SK-N-SH (cell line): Measurements from ENCODE around the gene NFIX. TPM values are rescaled to one million over a fixed set of nuclear protein-coding genes. Genes with fewer than 3 reads are reported as not detected.

ENCODE experiments used
- CTCF ChIA-PET: fragments of 300-600, 350-600 bp; formaldehyde crosslinking; extraction: SDS; loops from one replicate; lab custom pipeline; 2021; lab: Yijun Ruan, JAX
- POLR2A ChIA-PET: fragments of 350-600 bp; sonication (Branson Sonifier 250); formaldehyde crosslinking; extraction: SDS; loops from one replicate; lab custom pipeline; 2020; ENCODE audit warnings: antibody characterized with exemption, inconsistent platforms; lab: Yijun Ruan, JAX
- DNase-seq: peaks from one replicate; pipeline ENCODE4 v3.0.0; 2012
- H2AFZ ChIP-seq: fragments of 200-600 bp; sonication (generic); 2 replicates; pipeline ENCODE4 v1.8.1; 2016; ENCODE audit warnings: antibody characterized with exemption, mild to moderate bottlenecking, low read depth
- H3F3A ChIP-seq: fragments of 200-600 bp; sonication (generic); replicated peaks from 2 replicates; pipeline ENCODE3; 2016; ENCODE audit warnings: antibody characterized with exemption, mild to moderate bottlenecking; ENCODE audit not compliant: insufficient read depth
- H3K27ac ChIP-seq, 2 experiments: fragments of 200-500 bp in 1 of 2; fragments of 200-600 bp in 1 of 2; sonication (Bioruptor generic) in 1 of 2; sonication (generic), shearing (Covaris generic) in 1 of 2; 2 replicates each; pipeline versions ENCODE4 v1.5.1 to v1.6.1; 2014 to 2016; ENCODE audit warnings: low read depth in 2 of 2, inconsistent platforms in 1 of 2, low read length in 1 of 2, mild to moderate bottlenecking in 1 of 2, mixed read lengths in 1 of 2
- H3K27me3 ChIP-seq: fragments of 200-600 bp; sonication (generic), shearing (Covaris generic); 2 replicates; pipeline ENCODE4 v1.6.1; 2016; ENCODE audit warnings: mixed run types; ENCODE audit not compliant: insufficient read depth
- H3K36me3 ChIP-seq, 2 experiments: fragments of 200-500 bp in 1 of 2; fragments of 200-600 bp in 1 of 2; sonication (Bioruptor generic) in 1 of 2; sonication (generic) in 1 of 2; replicated peaks in 1 of 2; 2 replicates each; pipeline versions ENCODE3 to v1.5.1; 2014 to 2016; ENCODE audit warnings: low read length in 1 of 2, mild to moderate bottlenecking in 1 of 2; ENCODE audit not compliant: insufficient read depth in 2 of 2, control insufficient read depth in 1 of 2
- H3K4me1 ChIP-seq, 2 experiments: fragments of 200-500 bp in 1 of 2; fragments of 200-600 bp in 1 of 2; sonication (Bioruptor generic) in 1 of 2; sonication (generic), shearing (Covaris generic) in 1 of 2; 2 replicates each; pipeline versions ENCODE4 v1.5.1 to v1.6.1; 2014 to 2016; ENCODE audit warnings: low read depth in 1 of 2, low read length in 1 of 2, mixed run types in 1 of 2; ENCODE audit not compliant: insufficient read depth in 2 of 2, control insufficient read depth in 1 of 2
- H3K4me2 ChIP-seq: fragments of 200-600 bp; sonication (generic), shearing (Covaris generic); 2 replicates; pipeline ENCODE4 v1.6.1; 2017; ENCODE audit warnings: mixed run types
- H3K4me3 ChIP-seq, 2 experiments: fragments of 200-500 bp in 1 of 2; fragments of 200-600 bp in 1 of 2; sonication (Bioruptor generic) in 1 of 2; sonication (generic), shearing (Covaris generic) in 1 of 2; 2 replicates each; pipeline versions ENCODE4 v1.5.1 to v1.8.1; 2014 to 2016; ENCODE audit warnings: low read depth in 2 of 2, inconsistent platforms in 1 of 2, low read length in 1 of 2, mild to moderate bottlenecking in 1 of 2, mixed read lengths in 1 of 2, moderate library complexity in 1 of 2
- H3K79me2 ChIP-seq: fragments of 200-600 bp; sonication (generic); 2 replicates; pipeline ENCODE4 v1.8.1; 2017; ENCODE audit warnings: mild to moderate bottlenecking; ENCODE audit not compliant: insufficient read depth
- H3K9ac ChIP-seq: fragments of 200-600 bp; sonication (generic); 2 replicates; pipeline ENCODE4 v1.6.1; 2017; ENCODE audit warnings: mixed run types
- H3K9me2 ChIP-seq: fragments of 200-600 bp; sonication (generic); 2 replicates; pipeline ENCODE4 v1.6.1; 2017; ENCODE audit warnings: mixed run types
- H3K9me3 ChIP-seq: fragments of 200-600 bp; sonication (generic); 2 replicates; pipeline ENCODE4 v1.6.1; 2017; ENCODE audit warnings: mixed run types, mild to moderate bottlenecking, moderate library complexity
- H4K20me1 ChIP-seq: fragments of 200-600 bp; sonication (generic); 2 replicates; pipeline ENCODE4 v1.6.1; 2017; ENCODE audit warnings: mild to moderate bottlenecking, mixed run types; ENCODE audit not compliant: insufficient read depth
- EP300 ChIP-seq, 2 experiments: IDR thresholded peaks; 2 replicates each; pipeline versions ENCODE4 v1.4.0 to v1.6.1; 2012; ENCODE audit warnings: borderline replicate concordance in 1 of 2, low read depth in 1 of 2, low read length in 1 of 2
- FOSL2 ChIP-seq: IDR thresholded peaks from 2 replicates; pipeline ENCODE4 v1.4.0; 2012; ENCODE audit warnings: low read depth, mild to moderate bottlenecking, moderate library complexity, borderline replicate concordance
- FOXJ3 ChIP-seq: sonication (generic); formaldehyde crosslinking; IDR thresholded peaks from 2 replicates; pipeline ENCODE4 v1.5.1; 2020; ENCODE audit warnings: mild to moderate bottlenecking, missing genetic modification reagents
- GATA2 ChIP-seq: sonication (generic); formaldehyde crosslinking; IDR thresholded peaks from 2 replicates; pipeline ENCODE4 v1.5.0; 2020; ENCODE audit warnings: mild to moderate bottlenecking, missing genetic modification reagents
- MAX ChIP-seq: IDR thresholded peaks from 2 replicates; pipeline ENCODE4 v1.4.0; 2012; ENCODE audit warnings: low read depth
- MEF2A ChIP-seq: IDR thresholded peaks from 2 replicates; pipeline ENCODE4 v1.4.0; 2012; ENCODE audit warnings: low read depth, borderline replicate concordance
- MXI1 ChIP-seq: IDR thresholded peaks from 2 replicates; pipeline ENCODE4 v1.6.1; 2012; ENCODE audit warnings: mild to moderate bottlenecking, low read depth, low read length, improper control_type of control experiment
- NRF1 ChIP-seq: IDR thresholded peaks from 2 replicates; pipeline ENCODE4 v1.6.1; 2012; ENCODE audit warnings: low read depth, mild to moderate bottlenecking, low read length
- POLR2AphosphoS5 ChIP-seq: IDR thresholded peaks from 2 replicates; pipeline ENCODE4 v1.6.1; 2012; ENCODE audit warnings: low read depth, low read length
- RAD21 ChIP-seq: IDR thresholded peaks from 2 replicates; pipeline ENCODE4 v1.6.1; 2012; ENCODE audit warnings: mild to moderate bottlenecking, low read length
- RCOR1 ChIP-seq: fragments of 150-350 bp; IDR thresholded peaks from 2 replicates; pipeline ENCODE4 v1.6.1; 2017; ENCODE audit warnings: antibody characterized with exemption, low read length
- REST ChIP-seq: IDR thresholded peaks from 2 replicates; pipeline ENCODE4 v1.6.1; 2012; ENCODE audit warnings: mild to moderate bottlenecking, low read depth, low read length, moderate library complexity
- RFX5 ChIP-seq: IDR thresholded peaks from 2 replicates; pipeline ENCODE4 v1.6.1; 2012; ENCODE audit warnings: mild to moderate bottlenecking, improper control_type of control experiment, low read length
- RXRA ChIP-seq: IDR thresholded peaks from 2 replicates; pipeline ENCODE4 v1.4.0; 2012; ENCODE audit warnings: low read depth, mild to moderate bottlenecking, borderline replicate concordance
- SIN3A ChIP-seq: IDR thresholded peaks from 2 replicates; pipeline ENCODE4 v1.6.1; 2012; ENCODE audit warnings: low read depth, mild to moderate bottlenecking, low read length, moderate library complexity, borderline replicate concordance
- SMC3 ChIP-seq: IDR thresholded peaks from 2 replicates; pipeline ENCODE4 v1.6.1; 2012; ENCODE audit warnings: low read depth, low read length, improper control_type of control experiment
- TCF12 ChIP-seq: IDR thresholded peaks from 2 replicates; pipeline ENCODE4 v1.4.0; 2012
- YY1 ChIP-seq: IDR thresholded peaks from 2 replicates; pipeline ENCODE4 v1.4.0; 2012; ENCODE audit warnings: low read depth, mild to moderate bottlenecking
- WGBS: methylation state at CpG from one replicate; pipeline ENCODE4 v1.1.6; 2017; ENCODE audit warnings: low lambda C conversion rate; 5-methylcytosine and 5-hydroxymethylcytosine counted together
- polyA plus RNA-seq, 3 experiments: library from polyadenylated mRNA; depleted of rRNA; stranded (reverse); fragments of >200 nt; gene quantifications; 2 replicates each; pipeline ENCODE4 v1.2.3, GENCODE V29; 2012

Gene NFIX
- polyA plus RNA-seq, 1 of the 3 experiments (the other 2 are of a cell fraction) = 14.8 TPM

GRCh38 chr19:12984143-12984627 lies 11.1 kb upstream of the NFIX start:
- no peaks in the 10 kb centered on the region for H3K9me2 ChIP-seq
- H3F3A ChIP-seq = no peaks in the 10 kb centered on the region
- no peaks in the 10 kb centered on the region for H3K79me2 ChIP-seq
- no peaks in the 10 kb centered on the region for H3K27me3 ChIP-seq
- H3K4me1 ChIP-seq = peaks cover 0 to 8% of the 10 kb centered on the region in 2 experiments; a peak in 1 of 4 replicates
- no peak overlapping the region for H2AFZ ChIP-seq
- no peak overlapping the region for H3K27ac ChIP-seq
- H3K36me3 ChIP-seq = no peaks in the 10 kb centered on the region
- no peaks in the 10 kb centered on the region for H4K20me1 ChIP-seq
- H3K9ac ChIP-seq = no peak overlapping the region
- H3K9me3 ChIP-seq = no peaks in the 10 kb centered on the region
- no peak overlapping the region for H3K4me2 ChIP-seq
- no peak for TF ChIP-seq RCOR1
- TF ChIP-seq, all 33 proteins: peak for 0
- CTCF ChIA-PET = interaction anchor here (0.6 to 24.6 kb wide), 22 partner anchors 7 to 179 kb away, joined by 3 to 603 read pairs (median 8); partner anchors contain the start of gene NFIX
- no peak overlapping the region for H3K4me3 ChIP-seq
- POLR2A ChIA-PET = interaction anchor here (1.0 kb wide), 1 partner anchor 77 kb away, joined by 6 read pairs; no protein-coding TSS in a partner anchor
- 65% methylated on average over 3 of the region's 3 CpGs for WGBS
- DNase-seq = no peak

- Histone ChIP-seq H4K20me1 (no peaks in the 10 kb centered on the region), H2AFZ (no peak overlapping the region), H3K4me1 (peaks cover 0 to 8% of the 10 kb centered on the region in 2 experiments; a peak in 1 of 4 replicates), H3F3A (no peaks in the 10 kb centered on the region), H3K9me3 (no peaks in the 10 kb centered on the region), H3K36me3 (no peaks in the 10 kb centered on the region), H3K79me2 (no peaks in the 10 kb centered on the region), H3K9ac (no peak overlapping the region), H3K27ac (no peak overlapping the region), H3K9me2 (no peaks in the 10 kb centered on the region), H3K4me2 (no peak overlapping the region), H3K27me3 (no peaks in the 10 kb centered on the region), H3K4me3 (no peak overlapping the region)
- no peak for TF ChIP-seq FOXJ3 (CRISPR knock-in tag)
- 74% methylated on average over 8 of the region's 10 CpGs for WGBS
- DNase-seq = no peak
- ChIA-PET POLR2A (interaction anchor here (1.0 kb wide), 1 partner anchor 79 kb away, joined by 3 read pairs; no protein-coding TSS in a partner anchor), CTCF (interaction anchor here (0.9 to 24.6 kb wide), 14 partner anchors 8 to 278 kb away, joined by 3 to 603 read pairs (median 6); no protein-coding TSS in a partner anchor)
These were observed 10.6 kb upstream of the NFIX start for GRCh38 chr19:12984683-12985048.

- 81% methylated on average over 11 of the region's 16 CpGs for WGBS
- Histone ChIP-seq H3K9me2 (no peaks in the 10 kb centered on the region), H3K79me2 (no peaks in the 10 kb centered on the region), H3K9ac (no peak overlapping the region), H3K27me3 (no peaks in the 10 kb centered on the region), H3K4me2 (no peak overlapping the region), H3K4me1 (peaks cover 0 to 8% of the 10 kb centered on the region in 2 experiments; a peak in 1 of 4 replicates), H3K9me3 (no peaks in the 10 kb centered on the region), H4K20me1 (no peaks in the 10 kb centered on the region), H3K4me3 (no peak overlapping the region), H2AFZ (no peak overlapping the region), H3K36me3 (no peaks in the 10 kb centered on the region), H3F3A (no peaks in the 10 kb centered on the region), H3K27ac (no peak overlapping the region)
- no peak for DNase-seq
- ChIA-PET POLR2A (interaction anchor here (0.8 to 1.2 kb wide), 3 partner anchors 11 to 79 kb away, joined by 3 to 4 read pairs (median 3); no protein-coding TSS in a partner anchor), CTCF (interaction anchor here (0.6 to 24.6 kb wide), 14 partner anchors 8 to 277 kb away, joined by 3 to 603 read pairs (median 8); no protein-coding TSS in a partner anchor)
- TF ChIP-seq RFX5 = no peak
- TF ChIP-seq MAX = no peak
- no peak for TF ChIP-seq SIN3A
- TF ChIP-seq RXRA = no peak
- TF ChIP-seq EP300 (IDR thresholded peaks at IDR 0.05; ENCODE audit: borderline replicate concordance in 1 of 2, low read depth in 1 of 2, low read length in 1 of 2) = no peak
- no peak for TF ChIP-seq SMC3
- no peak for TF ChIP-seq FOSL2
- TF ChIP-seq RCOR1 = no peak
- no peak for TF ChIP-seq MEF2A
- TF ChIP-seq POLR2AphosphoS5 = no peak
- TF ChIP-seq MXI1 = no peak
- no peak for TF ChIP-seq GATA2
- TF ChIP-seq REST = no peak
- TF ChIP-seq YY1 = no peak
- TF ChIP-seq RAD21 = no peak
- TF ChIP-seq NRF1 = no peak
- TF ChIP-seq TCF12 = no peak
These were observed 10.1 kb upstream of the NFIX start for GRCh38 chr19:12985049-12985776.
